Stimulated activated naive CD8-positive, alpha-beta T cell treated with anti-CD3 and anti-CD28 coated beads, Interleukin-15, Interleukin-2, amounts not matched to agents 100 ng/mL and 50 ng/mL, for 24 hours (primary cell): ENCODE data around the gene TESK2.
"Not testable (repeated sequence)": the region's sequence is repeated elsewhere in the genome, so short reads cannot be mapped to it uniquely, and the experiment has no call there.

Source experiments
- H3K27ac Mint-ChIP-seq: one replicate; pipeline ENCODE4 v1.8.0; 2021; ENCODE audit warnings: mild to moderate bottlenecking, mixed read lengths
- H3K27me3 Mint-ChIP-seq: one replicate; pipeline ENCODE4 v1.8.0; 2021; ENCODE audit warnings: mixed read lengths
- H3K36me3 Mint-ChIP-seq: one replicate; pipeline ENCODE4 v1.8.0; 2021; ENCODE audit warnings: low read depth, mixed read lengths
- H3K4me1 Mint-ChIP-seq: one replicate; pipeline ENCODE4 v1.8.0; 2021; ENCODE audit warnings: low read depth, mixed read lengths
- H3K4me3 Mint-ChIP-seq: one replicate; pipeline ENCODE4 v1.8.0; 2021; ENCODE audit warnings: mild to moderate bottlenecking, mixed read lengths
- H3K9me3 Mint-ChIP-seq: one replicate; pipeline ENCODE4 v1.8.0; 2021; ENCODE audit warnings: mixed read lengths

The TESK2 gene

DNA sequence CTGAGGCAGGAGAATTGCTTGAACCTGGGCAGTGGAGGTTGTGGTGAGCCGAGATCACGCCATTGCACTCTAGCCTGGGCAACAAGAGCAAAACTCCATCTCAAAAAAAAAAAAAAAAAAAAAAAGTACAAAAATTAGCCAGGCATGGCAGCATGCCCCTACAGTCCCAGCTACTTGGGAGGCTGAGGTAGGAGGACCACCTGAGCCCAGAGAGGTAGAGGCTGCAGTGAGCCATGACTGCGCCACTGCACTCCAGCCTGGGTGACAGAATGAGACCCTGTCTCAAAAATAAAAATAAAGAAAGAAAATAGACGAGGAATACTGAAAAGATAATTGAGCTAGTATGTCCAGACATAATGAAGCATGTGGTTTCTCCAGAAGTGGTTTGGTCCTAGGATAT is 27.4 kb upstream of the TESK2 start:
- not testable (repeated sequence) for H3K27me3 Mint-ChIP-seq, H3K9me3 Mint-ChIP-seq
- Mint-ChIP-seq H3K36me3 (peaks cover 56% of the 10 kb centered on the region), H3K4me3 (peak overlapping the region; percentile 96), H3K4me1 (peaks cover 62% of the 10 kb centered on the region), H3K27ac (peak overlapping the region; percentile 52)

DNA sequence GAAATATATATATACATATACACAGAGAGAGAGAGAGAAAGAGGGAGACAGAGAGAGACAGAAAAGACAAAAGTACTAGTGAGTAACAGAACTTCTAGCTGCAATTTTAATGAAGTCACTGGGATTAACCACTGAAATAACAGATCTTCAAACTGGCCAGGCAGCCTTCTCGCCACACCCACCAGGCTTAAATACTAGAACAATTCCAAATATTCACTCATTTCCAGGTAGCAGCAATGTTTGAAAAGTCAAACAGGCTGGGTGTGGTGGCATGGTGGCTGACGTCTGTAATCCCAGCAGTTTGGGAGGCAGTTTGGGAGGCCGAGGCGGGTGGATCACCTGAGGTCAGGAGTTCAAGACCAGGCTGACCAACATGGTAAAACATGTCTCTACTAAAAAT is 25.5 kb upstream of the TESK2 start:
- no peaks in the 10 kb centered on the region for H3K9me3 Mint-ChIP-seq
- H3K27me3 Mint-ChIP-seq, result no peaks in the 10 kb centered on the region
- peaks cover 70% of the 10 kb centered on the region for H3K36me3 Mint-ChIP-seq
- peaks cover 47% of the 10 kb centered on the region for H3K4me1 Mint-ChIP-seq
- peak overlapping the region; percentile 47 for H3K27ac Mint-ChIP-seq
- no peak overlapping the region for H3K4me3 Mint-ChIP-seq

DNA sequence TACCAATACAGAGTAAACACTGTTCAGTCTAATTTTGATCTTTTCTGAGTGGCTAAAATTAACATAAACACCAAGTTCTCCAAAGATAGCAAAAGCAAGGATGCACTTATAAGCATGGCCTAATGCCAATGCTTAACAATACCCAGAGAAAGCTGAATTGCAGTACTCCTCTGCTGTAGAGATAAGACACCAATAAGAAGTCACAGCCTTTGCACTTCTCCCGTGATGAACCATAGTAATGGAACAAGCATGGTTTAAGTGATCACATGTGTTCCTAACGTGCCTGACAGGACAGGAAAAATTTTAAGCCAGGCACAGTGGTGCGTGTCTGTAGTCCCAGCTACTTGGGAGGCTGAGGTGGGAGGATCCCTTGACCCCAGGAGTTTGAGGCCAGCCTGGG is 25.1 kb upstream of the TESK2 start:
- peaks cover 75% of the 10 kb centered on the region for H3K36me3 Mint-ChIP-seq
- H3K27ac Mint-ChIP-seq, result peak overlapping the region; percentile 47
- H3K9me3 Mint-ChIP-seq, result no peaks in the 10 kb centered on the region
- peaks cover 47% of the 10 kb centered on the region for H3K4me1 Mint-ChIP-seq
- no peak overlapping the region for H3K4me3 Mint-ChIP-seq
- no peaks in the 10 kb centered on the region for H3K27me3 Mint-ChIP-seq

DNA sequence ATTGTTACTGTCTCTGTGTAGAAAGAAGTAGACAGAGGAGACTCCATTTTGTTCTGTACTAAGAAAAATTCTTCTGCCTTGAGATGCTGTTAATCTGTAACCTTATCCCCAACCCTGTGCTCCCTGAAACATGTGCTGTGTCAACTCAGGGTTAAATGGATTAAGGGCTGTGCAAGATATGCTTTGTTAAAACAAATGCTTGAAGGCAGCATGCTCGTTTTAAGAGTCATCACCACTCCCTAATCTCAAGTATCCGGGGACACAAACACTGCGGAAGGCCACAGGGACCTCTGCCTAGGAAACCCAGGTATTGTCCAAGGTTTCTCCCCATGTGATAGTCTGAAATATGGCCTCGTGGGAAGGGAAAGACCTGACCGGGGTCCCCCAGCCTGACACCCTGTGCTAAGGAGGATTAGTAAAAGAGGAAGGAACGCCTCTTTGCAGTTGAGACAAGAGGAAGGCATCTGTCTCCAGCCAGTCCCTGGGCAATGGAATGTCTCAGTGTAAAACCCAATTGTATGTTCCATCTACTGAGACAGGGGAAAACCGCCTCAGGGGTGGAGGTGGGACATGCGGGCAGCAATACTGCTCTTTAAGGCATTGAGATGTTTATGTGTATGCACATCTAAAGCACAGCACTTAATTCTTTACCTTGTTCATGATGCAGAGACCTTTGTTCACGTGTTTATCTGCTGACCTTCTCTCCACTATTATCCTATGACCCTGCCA is 22.7 kb upstream of the TESK2 start:
- not testable (repeated sequence) for H3K9me3 Mint-ChIP-seq, H3K4me3 Mint-ChIP-seq, H3K27me3 Mint-ChIP-seq
- H3K36me3 Mint-ChIP-seq, result peaks cover 82% of the 10 kb centered on the region
- peak overlapping the region; percentile 21 for H3K27ac Mint-ChIP-seq
- peaks cover 32% of the 10 kb centered on the region for H3K4me1 Mint-ChIP-seq

DNA sequence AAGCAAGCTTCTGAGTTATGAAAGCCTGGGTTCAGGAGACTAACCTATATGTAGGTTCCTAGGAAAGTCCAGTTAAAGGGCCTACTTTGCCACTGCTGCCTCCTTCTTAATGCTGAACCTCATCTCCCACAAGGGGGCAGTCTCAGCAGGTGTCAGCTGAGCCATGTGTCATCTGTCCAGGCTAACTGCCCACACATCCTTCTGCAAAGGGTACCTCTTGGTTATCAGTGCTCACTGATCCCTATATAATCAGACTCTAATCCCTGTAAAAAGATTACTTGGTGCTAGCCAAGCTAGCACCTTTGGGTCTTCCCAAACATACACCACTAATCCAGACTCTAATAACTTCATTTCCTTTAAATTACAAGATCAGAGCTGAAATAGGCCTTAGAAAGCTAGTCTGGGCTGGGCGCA is 21.7 kb upstream of the TESK2 start:
- H3K27me3 Mint-ChIP-seq, result no peaks in the 10 kb centered on the region
- no peaks in the 10 kb centered on the region for H3K9me3 Mint-ChIP-seq
- peaks cover 82% of the 10 kb centered on the region for H3K36me3 Mint-ChIP-seq
- H3K4me1 Mint-ChIP-seq, result peaks cover 27% of the 10 kb centered on the region
- no peak overlapping the region for H3K27ac Mint-ChIP-seq
- no peak overlapping the region for H3K4me3 Mint-ChIP-seq

DNA sequence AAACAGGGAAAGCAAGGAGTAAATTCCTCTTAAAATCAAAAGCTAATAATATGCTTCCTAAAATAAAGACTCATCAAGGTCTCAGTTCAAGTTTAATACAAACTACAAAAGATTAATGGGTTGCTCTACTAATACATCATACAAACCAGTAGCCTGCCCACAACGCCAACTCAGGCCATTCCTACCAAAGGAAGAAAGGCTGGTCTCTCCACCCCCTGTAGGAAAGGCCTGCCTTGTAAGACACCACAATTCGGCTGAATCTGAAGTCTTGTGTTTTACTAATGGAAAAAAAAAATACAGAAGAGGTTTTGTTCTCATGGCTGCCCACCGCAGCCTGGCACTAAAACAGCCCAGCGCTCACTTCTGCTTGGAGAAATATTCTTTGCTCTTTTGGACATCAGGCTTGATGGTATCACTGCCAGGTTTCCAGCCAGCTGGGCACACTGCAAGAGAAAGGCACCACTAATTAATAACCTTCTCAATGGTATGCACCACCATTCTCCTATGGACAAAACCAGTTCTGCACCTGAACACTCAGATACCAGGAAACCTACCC is 20.1 kb upstream of the TESK2 start:
- Mint-ChIP-seq H3K4me3 (no peak overlapping the region), H3K9me3 (no peaks in the 10 kb centered on the region), H3K36me3 (peaks cover 70% of the 10 kb centered on the region), H3K27me3 (no peaks in the 10 kb centered on the region), H3K4me1 (peaks cover 14% of the 10 kb centered on the region), H3K27ac (no peak overlapping the region)

DNA sequence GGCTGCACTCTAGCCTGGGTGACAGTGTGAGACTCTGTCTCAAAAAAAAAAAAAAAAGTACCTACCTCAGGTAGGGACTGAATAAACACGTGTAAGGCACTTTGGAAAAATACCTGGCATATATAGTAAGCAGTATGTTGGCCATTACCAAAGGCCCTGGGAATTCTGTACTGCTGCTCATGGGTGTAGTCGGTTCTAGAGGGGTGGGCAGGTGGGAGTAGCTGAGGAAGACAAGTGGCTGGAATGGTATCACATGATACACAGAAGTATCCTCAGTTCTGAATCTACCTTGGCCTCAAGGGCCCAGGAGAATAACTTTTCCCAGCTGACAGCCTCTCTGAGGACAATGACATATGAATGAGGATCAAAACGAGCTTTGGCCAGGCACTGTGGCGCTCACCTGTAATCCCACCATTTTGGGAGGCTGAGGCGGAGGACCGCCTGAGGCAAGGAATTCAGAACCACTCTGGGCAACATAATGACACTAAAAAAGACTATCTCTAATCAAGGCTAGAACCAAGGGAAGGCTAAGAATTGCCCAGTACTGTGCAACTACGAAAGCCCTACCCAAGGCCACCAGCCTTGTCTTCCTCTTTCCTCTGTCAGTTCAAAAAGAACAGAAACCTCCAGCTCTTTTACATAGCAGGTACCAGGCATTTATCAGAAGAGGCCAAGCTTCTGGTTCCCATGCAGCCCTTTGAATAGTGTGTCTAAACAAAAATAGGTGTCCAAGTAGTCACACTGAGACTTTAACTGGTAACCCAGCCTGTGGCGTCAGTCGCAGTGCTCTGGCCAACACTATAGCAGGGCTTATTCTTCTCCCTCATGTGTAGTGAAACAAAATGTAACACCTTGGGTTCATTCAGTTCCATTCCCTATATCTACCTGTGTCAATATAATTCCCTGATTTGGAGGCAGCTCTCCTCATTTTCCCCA is 19.3 kb upstream of the TESK2 start:
- Mint-ChIP-seq H3K36me3 (peaks cover 63% of the 10 kb centered on the region), H3K27ac (no peak overlapping the region), H3K9me3 (no peaks in the 10 kb centered on the region), H3K27me3 (no peaks in the 10 kb centered on the region), H3K4me3 (no peak overlapping the region), H3K4me1 (peaks cover 8% of the 10 kb centered on the region)

DNA sequence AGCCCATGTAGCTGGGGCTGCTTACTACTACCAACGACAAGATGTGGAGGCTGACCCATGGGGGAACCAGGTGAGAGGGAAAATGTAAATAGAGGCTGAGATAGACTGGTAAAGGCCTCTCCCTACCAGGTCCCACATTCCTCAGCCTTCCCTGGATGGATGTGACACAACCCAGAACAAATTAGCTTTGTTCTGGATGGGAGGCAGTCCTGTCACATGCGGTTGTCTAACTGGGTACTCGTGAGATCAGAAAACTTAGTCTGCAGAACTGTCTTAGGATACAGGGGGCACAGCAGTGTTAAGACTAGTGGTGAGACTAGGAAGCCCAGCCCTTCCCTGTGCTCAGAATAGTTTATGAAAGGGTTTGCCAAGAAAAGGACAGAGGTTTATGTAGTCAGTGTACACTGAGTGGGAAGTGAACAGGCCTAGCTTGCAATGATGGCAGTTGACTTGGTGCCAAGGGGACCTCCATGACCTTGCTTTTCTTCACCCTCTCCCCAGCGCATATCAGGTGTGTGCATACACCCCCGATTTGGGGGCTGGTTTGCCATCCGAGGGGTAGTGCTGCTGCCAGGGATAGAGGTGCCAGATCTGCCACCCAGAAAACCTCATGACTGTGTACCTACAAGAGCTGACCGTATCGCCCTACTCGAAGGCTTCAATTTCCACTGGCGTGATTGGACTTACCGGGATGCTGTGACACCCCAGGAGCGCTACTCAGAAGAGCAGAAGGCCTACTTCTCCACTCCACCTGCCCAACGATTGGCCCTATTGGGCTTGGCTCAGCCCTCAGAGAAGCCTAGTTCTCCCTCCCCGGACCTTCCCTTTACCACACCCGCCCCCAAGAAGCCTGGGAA is 17.6 kb upstream of the TESK2 start:
- Mint-ChIP-seq H3K4me1 (peaks cover 3% of the 10 kb centered on the region), H3K9me3 (no peaks in the 10 kb centered on the region), H3K4me3 (no peak overlapping the region), H3K27ac (no peak overlapping the region), H3K36me3 (peaks cover 45% of the 10 kb centered on the region), H3K27me3 (no peaks in the 10 kb centered on the region)

DNA sequence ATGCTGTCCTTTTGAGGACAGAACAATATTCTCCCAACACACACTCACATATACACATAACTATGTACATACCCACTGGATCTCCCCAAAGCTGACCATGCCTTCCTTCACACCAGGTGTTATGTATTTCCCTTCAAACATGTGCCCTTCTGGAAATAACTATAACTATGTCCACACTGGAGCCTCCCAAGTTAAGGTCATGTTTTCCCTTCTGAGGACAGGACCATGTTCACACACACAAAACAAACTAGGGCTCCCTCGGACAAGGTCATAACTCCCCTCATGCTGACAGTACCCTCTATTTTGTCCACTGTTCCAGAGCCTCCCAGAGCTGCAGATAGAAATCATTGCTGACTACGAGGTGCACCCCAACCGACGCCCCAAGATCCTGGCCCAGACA is 16.9 kb upstream of the TESK2 start:
- Mint-ChIP-seq H3K36me3 (peaks cover 39% of the 10 kb centered on the region), H3K4me3 (no peak overlapping the region), H3K9me3 (no peaks in the 10 kb centered on the region)

DNA sequence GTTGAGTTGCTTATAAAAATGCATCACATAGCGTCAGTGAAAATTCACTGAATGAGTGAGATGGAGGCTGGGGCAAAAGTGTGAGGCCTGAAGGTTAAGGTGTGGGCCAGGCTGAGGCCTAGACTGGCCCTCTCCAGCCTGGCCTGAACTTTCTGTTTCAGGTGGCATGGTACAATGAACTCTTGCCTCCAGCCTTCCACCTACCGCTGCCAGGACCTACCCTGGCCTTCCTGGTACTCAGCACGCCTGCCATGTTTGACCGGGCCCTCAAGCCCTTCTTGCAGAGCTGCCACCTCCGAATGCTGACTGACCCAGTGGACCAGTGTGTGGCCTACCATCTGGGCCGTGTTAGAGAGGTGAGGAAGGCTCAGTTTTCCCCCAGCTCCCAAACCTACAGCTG is 16.2 kb upstream of the TESK2 start:
- no peaks in the 10 kb centered on the region for H3K27me3 Mint-ChIP-seq
- H3K9me3 Mint-ChIP-seq, result no peaks in the 10 kb centered on the region
- peaks cover 33% of the 10 kb centered on the region for H3K36me3 Mint-ChIP-seq
- H3K27ac Mint-ChIP-seq, result peak overlapping the region; percentile 51
- no peak overlapping the region for H3K4me3 Mint-ChIP-seq
- H3K4me1 Mint-ChIP-seq, result peaks cover 1% of the 10 kb centered on the region

More for the DNA sequence above, 16.9 kb upstream of the TESK2 start:
- Mint-ChIP-seq H3K4me1 (peaks cover 3% of the 10 kb centered on the region), H3K27me3 (no peaks in the 10 kb centered on the region), H3K27ac (no peak overlapping the region)

DNA sequence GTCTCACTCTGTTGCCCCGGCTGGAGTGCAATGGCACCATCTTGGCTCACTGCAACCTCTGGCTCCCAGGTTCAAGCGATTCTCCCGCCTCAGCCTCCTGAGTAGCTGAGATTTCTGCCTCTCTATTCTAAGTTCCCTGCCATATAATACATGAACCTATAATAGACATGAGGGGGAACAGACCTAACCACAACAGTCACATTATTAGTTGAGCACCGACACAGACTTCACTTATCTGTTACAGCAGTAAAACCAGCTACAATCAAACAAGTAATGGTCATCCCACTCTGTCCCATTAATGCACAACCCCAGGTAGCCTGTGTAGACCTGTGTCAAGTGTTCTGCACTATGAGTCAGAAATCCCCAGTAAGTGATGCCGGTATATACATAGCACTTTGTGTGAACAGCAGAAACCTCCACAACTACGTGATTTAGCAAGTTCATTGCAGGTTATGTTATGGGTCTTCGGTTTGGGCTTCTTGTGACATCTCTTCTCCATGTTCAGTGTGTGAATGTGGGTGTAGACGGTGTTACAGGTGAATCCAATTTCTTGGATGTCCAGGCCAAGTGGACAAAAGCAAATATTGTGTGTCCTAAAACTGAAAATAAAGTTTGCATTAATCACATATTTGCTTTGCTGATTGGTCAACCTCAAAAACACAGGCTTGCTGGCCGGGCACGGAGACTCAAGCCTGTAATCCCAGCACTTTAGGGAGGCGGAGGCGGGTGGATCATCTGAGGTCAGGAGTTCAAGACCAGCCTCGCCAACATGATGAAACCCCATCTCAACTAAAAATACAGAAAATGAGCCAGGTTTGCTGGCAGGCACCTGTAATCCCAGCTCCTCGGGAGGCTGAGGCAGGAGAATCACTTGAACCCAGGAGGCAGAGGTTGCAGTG is 12.7 kb upstream of the TESK2 start:
- peaks cover 35% of the 10 kb centered on the region for H3K4me1 Mint-ChIP-seq
- no peaks in the 10 kb centered on the region for H3K27me3 Mint-ChIP-seq
- no peak overlapping the region for H3K4me3 Mint-ChIP-seq
- H3K27ac Mint-ChIP-seq, result no peak overlapping the region
- H3K36me3 Mint-ChIP-seq, result peaks cover 9% of the 10 kb centered on the region
- H3K9me3 Mint-ChIP-seq, result no peaks in the 10 kb centered on the region

DNA sequence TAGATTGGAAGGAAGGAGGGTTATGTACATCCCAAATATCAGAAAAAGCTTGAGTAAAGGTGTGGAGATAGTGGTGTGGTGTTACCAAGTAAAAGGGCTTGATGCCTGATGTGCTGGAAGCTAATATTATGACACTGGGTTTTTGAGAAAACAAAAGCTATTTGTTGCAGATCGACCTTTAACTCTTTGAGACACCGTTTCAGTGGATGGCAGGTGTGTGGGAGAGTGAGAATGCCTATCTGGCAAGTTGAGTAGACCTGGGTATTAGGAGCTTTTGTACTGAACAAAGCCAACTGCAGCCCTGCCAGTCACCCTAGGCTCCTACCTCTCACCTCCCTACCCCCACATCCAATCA is 10.5 kb upstream of the TESK2 start:
- Mint-ChIP-seq H3K4me1 (peaks cover 37% of the 10 kb centered on the region), H3K27ac (peak overlapping the region; percentile 29), H3K36me3 (no peaks in the 10 kb centered on the region), H3K27me3 (no peaks in the 10 kb centered on the region), H3K9me3 (no peaks in the 10 kb centered on the region), H3K4me3 (peak overlapping the region; percentile 91)

DNA sequence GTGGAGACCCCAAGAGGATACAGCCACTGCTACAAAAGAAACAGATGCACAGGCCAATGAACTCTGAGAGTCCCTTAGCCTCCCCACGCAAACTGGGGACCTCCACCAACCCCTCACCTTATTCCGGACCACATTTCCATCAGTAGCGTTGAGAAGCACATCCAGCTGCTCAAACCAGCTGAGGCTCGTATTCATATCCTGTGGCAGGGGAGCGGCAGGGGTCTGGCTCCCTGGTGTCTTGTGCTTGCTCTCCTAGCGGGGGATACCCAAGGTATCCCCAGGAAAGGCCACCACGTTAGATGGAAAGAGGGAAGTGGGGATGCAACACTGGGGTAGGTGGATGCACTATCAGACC is 8.4 kb upstream of the TESK2 start:
- H3K4me3 Mint-ChIP-seq, result peak overlapping the region; percentile 91
- H3K36me3 Mint-ChIP-seq, result no peaks in the 10 kb centered on the region
- peak overlapping the region; percentile 95 for H3K27ac Mint-ChIP-seq
- H3K9me3 Mint-ChIP-seq, result no peaks in the 10 kb centered on the region
- no peaks in the 10 kb centered on the region for H3K27me3 Mint-ChIP-seq
- H3K4me1 Mint-ChIP-seq, result peaks cover 37% of the 10 kb centered on the region

DNA sequence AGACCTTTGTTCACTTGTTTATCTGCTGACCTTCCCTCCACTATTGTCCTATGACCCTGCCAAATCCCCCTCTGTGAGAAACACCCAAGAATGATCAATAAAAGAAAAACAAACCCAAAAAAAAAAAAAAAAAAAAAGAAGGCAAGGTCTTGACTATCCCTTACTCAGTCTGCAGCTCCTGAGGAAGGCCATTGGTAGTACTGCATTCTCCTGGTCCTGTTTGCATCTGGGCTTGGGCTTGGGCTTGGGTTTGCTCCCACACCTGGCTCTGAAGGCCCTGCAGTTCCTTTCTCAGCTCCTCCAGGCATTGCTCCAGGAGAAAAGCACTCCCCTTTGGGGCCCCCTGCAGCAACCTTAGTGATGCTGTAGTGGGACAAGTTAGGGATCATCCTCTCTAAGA is 7.3 kb upstream of the TESK2 start:
- no peaks in the 10 kb centered on the region for H3K36me3 Mint-ChIP-seq
- H3K9me3 Mint-ChIP-seq, result no peaks in the 10 kb centered on the region
- H3K27ac Mint-ChIP-seq, result no peak overlapping the region
- peaks cover 37% of the 10 kb centered on the region for H3K4me1 Mint-ChIP-seq
- H3K4me3 Mint-ChIP-seq, result no peak overlapping the region
- no peaks in the 10 kb centered on the region for H3K27me3 Mint-ChIP-seq
